Measurements from ENCODE around the gene RASGEF1C. TPM values are rescaled to one million over a fixed set of nuclear protein-coding genes. Genes with fewer than 3 reads are reported as not detected.

The RASGEF1C gene
- total RNA-seq, 2 experiments from 2014 or later, result not detected

- no peaks in the 10 kb centered on the region for H3K9me3 Mint-ChIP-seq (ENCODE audit: low read depth)
- CTCF ChIA-PET, result interaction anchor here (1.2 kb wide), 1 partner anchor 10 kb away, joined by 8 read pairs; no protein-coding TSS in a partner anchor
- ATAC-seq (no peak), DNase-seq (no peak)
- H3K4me3 Mint-ChIP-seq, result no peak overlapping the region
- intact Hi-C loops (cut with DNase I, micrococcal nuclease), result no loop called here
- no peak overlapping the region for H3K27ac Mint-ChIP-seq
- no peaks in the 10 kb centered on the region for H3K36me3 Mint-ChIP-seq (ENCODE audit: low read depth)
- POLR2A ChIA-PET, result no interaction called here
- H3K27me3 Mint-ChIP-seq, result peaks cover 8% of the 10 kb centered on the region
- no peaks in the 10 kb centered on the region for H3K4me1 Mint-ChIP-seq
Measured at GRCh38 chr5:180197016-180197702, 11.9 kb downstream of the RASGEF1C start.

DNA sequence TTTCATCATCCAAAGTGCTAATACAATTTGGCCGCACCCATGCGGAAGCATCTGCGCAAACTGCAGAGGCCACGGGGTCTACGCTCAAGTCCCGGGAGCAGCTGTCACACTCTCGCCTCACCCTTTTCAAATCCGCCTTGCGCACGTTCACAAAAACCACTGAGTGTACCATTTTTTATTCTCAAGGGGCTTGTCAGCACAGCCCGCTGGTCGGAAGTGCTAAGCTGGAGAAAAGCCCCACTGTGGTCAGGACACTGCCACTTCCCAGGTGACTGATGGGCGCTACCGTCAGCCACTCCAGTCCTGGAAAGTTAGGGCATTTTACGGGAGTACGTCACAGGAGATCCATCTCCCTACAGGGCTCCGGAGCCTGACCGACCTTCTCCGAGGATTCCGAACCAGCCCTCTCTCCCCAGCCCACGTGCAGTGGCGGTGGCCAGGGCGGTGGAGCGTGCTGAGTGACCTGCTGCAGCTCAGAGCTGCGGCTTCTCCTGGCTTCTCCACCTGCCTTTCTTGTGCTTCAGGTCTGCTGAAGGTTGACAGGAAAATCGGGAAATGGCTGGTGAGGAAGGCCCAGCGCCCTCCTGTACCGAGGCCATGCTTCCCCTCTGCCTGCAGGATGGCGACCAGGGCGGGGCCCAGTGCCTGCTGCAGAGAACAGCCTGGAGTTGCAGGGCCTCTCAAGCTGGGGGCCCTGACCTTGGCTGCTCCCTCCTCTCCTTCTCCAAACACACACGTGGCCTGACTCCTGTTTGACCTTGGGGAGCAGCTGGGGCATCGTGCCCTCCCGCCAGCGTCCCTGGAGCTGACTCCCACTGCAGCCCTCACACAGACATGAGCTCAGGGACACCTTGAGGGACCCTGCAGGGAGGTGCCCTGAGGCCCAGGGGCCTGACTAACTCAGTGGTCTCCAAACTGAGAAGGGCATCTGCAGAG lies 14.3 kb downstream of the RASGEF1C start:
- ChIA-PET POLR2A (no interaction called here), CTCF (no interaction called here)
- Mint-ChIP-seq H3K4me3 (no peak overlapping the region), H3K27me3 (peaks cover 4% of the 10 kb centered on the region), H3K9me3 (ENCODE audit: low read depth) (no peaks in the 10 kb centered on the region), H3K36me3 (ENCODE audit: low read depth) (no peaks in the 10 kb centered on the region), H3K27ac (no peak overlapping the region), H3K4me1 (no peaks in the 10 kb centered on the region)
- DNase-seq (no peak), ATAC-seq (no peak)
- intact Hi-C loops (cut with DNase I, micrococcal nuclease), result no loop called here

- H3K36me3 Mint-ChIP-seq (ENCODE audit: low read depth), result no peaks in the 10 kb centered on the region
- intact Hi-C loops (cut with DNase I, micrococcal nuclease), result no loop called here
Measured at GRCh38 chr5:180193749-180194375, 15.1 kb downstream of the RASGEF1C start.

GRCh38 chr5:180191716-180192115 lies 17.3 kb downstream of the RASGEF1C start:
- ATAC-seq (no peak), DNase-seq (no peak)
- no peaks in the 10 kb centered on the region for H3K9me3 Mint-ChIP-seq (ENCODE audit: low read depth)
- peaks cover 4% of the 10 kb centered on the region for H3K27me3 Mint-ChIP-seq
- H3K27ac Mint-ChIP-seq, result no peak overlapping the region
- no peaks in the 10 kb centered on the region for H3K4me1 Mint-ChIP-seq
- H3K36me3 Mint-ChIP-seq (ENCODE audit: low read depth), result no peaks in the 10 kb centered on the region
- ChIA-PET CTCF (interaction anchor here (0.7 kb wide), 1 partner anchor 124 kb away, joined by 5 read pairs; no protein-coding TSS in a partner anchor), POLR2A (no interaction called here)
- H3K4me3 Mint-ChIP-seq, result no peak overlapping the region
- intact Hi-C loops (cut with DNase I, micrococcal nuclease), result no loop called here

More at GRCh38 chr5:180193749-180194375, 15.1 kb downstream of the RASGEF1C start:
- H3K27me3 Mint-ChIP-seq, result peaks cover 5% of the 10 kb centered on the region
- H3K27ac Mint-ChIP-seq, result no peak overlapping the region
- DNase-seq (no peak), ATAC-seq (no peak)
- ChIA-PET CTCF (no interaction called here), POLR2A (no interaction called here)
- no peak overlapping the region for H3K4me3 Mint-ChIP-seq
- H3K4me1 Mint-ChIP-seq, result no peaks in the 10 kb centered on the region
- no peaks in the 10 kb centered on the region for H3K9me3 Mint-ChIP-seq (ENCODE audit: low read depth)

- DNase-seq (no peak), ATAC-seq (no peak)
- no peaks in the 10 kb centered on the region for H3K4me1 Mint-ChIP-seq
- H3K27me3 Mint-ChIP-seq, result peaks cover 5% of the 10 kb centered on the region
- no peaks in the 10 kb centered on the region for H3K9me3 Mint-ChIP-seq (ENCODE audit: low read depth)
- no peak overlapping the region for H3K4me3 Mint-ChIP-seq
- intact Hi-C loops (cut with DNase I, micrococcal nuclease), result no loop called here
- POLR2A ChIA-PET, result no interaction called here
- no peak overlapping the region for H3K27ac Mint-ChIP-seq
- H3K36me3 Mint-ChIP-seq (ENCODE audit: low read depth), result no peaks in the 10 kb centered on the region
- CTCF ChIA-PET, result no interaction called here
Measured at GRCh38 chr5:180187767-180188166, 21.2 kb downstream of the RASGEF1C start.

GRCh38 chr5:180180846-180181245 lies 28.2 kb downstream of the RASGEF1C start:
- POLR2A ChIA-PET, result no interaction called here
- DNase-seq (no peak), ATAC-seq (no peak)
- CTCF ChIA-PET, result no interaction called here
- Mint-ChIP-seq H3K9me3 (ENCODE audit: low read depth) (no peaks in the 10 kb centered on the region), H3K27ac (no peak overlapping the region), H3K27me3 (peaks cover 8% of the 10 kb centered on the region), H3K4me1 (no peaks in the 10 kb centered on the region), H3K4me3 (no peak overlapping the region), H3K36me3 (ENCODE audit: low read depth) (no peaks in the 10 kb centered on the region)
- intact Hi-C loops (cut with DNase I, micrococcal nuclease), result no loop called here

GRCh38 chr5:180180421-180180820 lies 28.6 kb downstream of the RASGEF1C start:
- CTCF ChIA-PET, result no interaction called here
- no peaks in the 10 kb centered on the region for H3K36me3 Mint-ChIP-seq (ENCODE audit: low read depth)
- intact Hi-C loops (cut with DNase I, micrococcal nuclease), result no loop called here

GRCh38 chr5:180179442-180180420 lies 29.3 kb downstream of the RASGEF1C start:
- no peak for DNase-seq
- Mint-ChIP-seq H3K36me3 (ENCODE audit: low read depth) (no peaks in the 10 kb centered on the region), H3K9me3 (ENCODE audit: low read depth) (no peaks in the 10 kb centered on the region), H3K27ac (no peak overlapping the region), H3K4me3 (no peak overlapping the region), H3K27me3 (peaks cover 8% of the 10 kb centered on the region), H3K4me1 (no peaks in the 10 kb centered on the region)
- intact Hi-C loops (cut with DNase I, micrococcal nuclease), result no loop called here
- POLR2A ChIA-PET, result no interaction called here
- CTCF ChIA-PET, result no interaction called here
- ATAC-seq, result no peak

More at GRCh38 chr5:180180421-180180820, 28.6 kb downstream of the RASGEF1C start:
- Mint-ChIP-seq H3K27ac (no peak overlapping the region), H3K4me1 (no peaks in the 10 kb centered on the region), H3K27me3 (peaks cover 8% of the 10 kb centered on the region), H3K4me3 (no peak overlapping the region), H3K9me3 (ENCODE audit: low read depth) (no peaks in the 10 kb centered on the region)
- ATAC-seq (no peak), DNase-seq (no peak)
- POLR2A ChIA-PET, result no interaction called here

DNA sequence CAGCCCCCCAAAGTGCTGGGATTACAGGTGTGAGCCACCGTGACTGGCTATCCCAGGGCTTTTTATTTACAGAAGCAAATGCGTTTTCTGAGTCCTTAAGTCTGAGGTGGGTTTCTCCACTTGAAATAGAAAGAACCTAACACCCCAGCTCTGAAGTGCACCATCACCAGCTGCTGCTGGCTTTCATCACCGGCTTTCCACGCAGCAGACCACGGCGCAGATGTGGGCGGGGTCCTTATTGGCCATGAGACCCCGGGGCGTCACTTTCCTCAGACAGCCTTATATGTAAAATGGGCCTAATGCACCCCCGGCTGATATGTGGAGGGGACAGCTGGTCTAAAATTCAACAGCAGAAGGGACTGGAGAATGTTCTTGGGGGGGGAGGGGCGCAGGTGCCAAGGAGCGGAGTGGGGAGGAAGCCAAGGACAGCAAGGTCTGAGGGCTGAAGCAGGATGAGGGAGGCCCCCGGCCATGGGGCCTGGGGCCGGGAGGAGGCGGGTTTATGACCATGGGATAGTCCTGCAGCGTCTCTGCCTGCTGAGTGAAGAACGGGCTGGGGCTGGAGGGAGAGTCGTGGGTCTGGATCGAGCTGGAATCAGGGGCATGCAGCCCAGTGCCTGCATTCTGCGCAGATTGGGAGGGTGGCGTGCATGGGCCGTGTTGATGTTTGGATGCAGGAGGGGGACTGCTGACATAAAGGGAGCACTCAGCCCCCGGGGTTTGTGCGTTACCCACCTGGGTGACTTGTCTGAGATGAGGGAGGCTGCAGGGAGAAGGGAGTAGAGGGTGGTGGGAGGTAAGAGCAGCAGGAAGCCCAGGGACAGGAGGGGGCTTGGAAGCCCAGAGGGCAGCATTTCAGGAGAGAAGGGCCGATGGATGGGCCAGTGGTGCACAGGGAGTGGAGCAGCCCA lies 30.2 kb downstream of the RASGEF1C start:
- ATAC-seq (no peak), DNase-seq (no peak)
- Mint-ChIP-seq H3K4me1 (no peaks in the 10 kb centered on the region), H3K27ac (no peak overlapping the region), H3K9me3 (ENCODE audit: low read depth) (no peaks in the 10 kb centered on the region), H3K36me3 (ENCODE audit: low read depth) (no peaks in the 10 kb centered on the region), H3K27me3 (peaks cover 8% of the 10 kb centered on the region), H3K4me3 (no peak overlapping the region)
- CTCF ChIA-PET, result no interaction called here
- POLR2A ChIA-PET, result no interaction called here
- intact Hi-C loops (cut with DNase I, micrococcal nuclease), result no loop called here

GRCh38 chr5:180176191-180176590 lies 32.8 kb downstream of the RASGEF1C start:
- Mint-ChIP-seq H3K4me3 (no peak overlapping the region), H3K36me3 (ENCODE audit: low read depth) (no peaks in the 10 kb centered on the region), H3K4me1 (no peaks in the 10 kb centered on the region), H3K9me3 (ENCODE audit: low read depth) (no peaks in the 10 kb centered on the region), H3K27me3 (peaks cover 8% of the 10 kb centered on the region), H3K27ac (no peak overlapping the region)
- no peak for DNase-seq
- CTCF ChIA-PET, result no interaction called here
- intact Hi-C loops (cut with DNase I, micrococcal nuclease), result no loop called here
- no peak for ATAC-seq
- POLR2A ChIA-PET, result no interaction called here

Measured in activated CD4-positive, alpha-beta T cell treated with anti-CD3 and anti-CD28 coated beads for 36 hours (primary cell).